ENCODE data around the gene GALNT15. TPM values are rescaled to one million over a fixed set of nuclear protein-coding genes. Genes with fewer than 3 reads are reported as not detected.

Gene GALNT15
- total RNA-seq, 1 donor from 2014 or later, result not detected

DNA sequence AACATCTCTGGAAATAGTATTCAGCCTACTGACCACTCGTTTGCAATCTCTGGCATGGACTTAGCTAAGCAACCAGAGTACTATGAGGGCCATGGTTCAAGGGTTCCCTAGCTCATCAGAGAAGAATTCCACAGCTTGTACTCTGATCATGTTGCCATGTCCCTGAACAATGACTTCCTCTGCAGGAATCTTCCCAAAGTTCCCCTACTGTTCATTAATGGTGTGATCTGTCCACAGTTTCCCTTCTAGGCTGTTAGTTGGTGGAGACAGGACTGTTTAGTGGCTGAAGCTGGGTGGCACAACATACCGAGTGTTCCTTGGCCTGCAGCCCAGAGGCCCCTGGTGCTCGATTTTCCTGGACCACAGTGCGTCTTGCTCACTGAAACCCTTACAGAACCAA, 44.4 kb upstream of the GALNT15 start:
- Mint-ChIP-seq H3K36me3 (no peaks in the 10 kb centered on the region), H3K4me3 (no peak overlapping the region), H3K9me3 (no peaks in the 10 kb centered on the region), H3K4me1 (peaks cover 12% of the 10 kb centered on the region), H3K27me3 (ENCODE audit: insufficient read depth, low read depth) (peaks cover 3% of the 10 kb centered on the region), H3K27ac (no peak overlapping the region)
- H3K9me3 ChIP-seq (ENCODE audit: low read depth), result no peaks in the 10 kb centered on the region
- no peaks in the 10 kb centered on the region for H3K79me2 ChIP-seq (ENCODE audit: low read depth)
- H2AFZ ChIP-seq (replicated peaks), result no peak overlapping the region
- H3K27ac ChIP-seq, result no peak overlapping the region
- H3K4me3 ChIP-seq, result no peak overlapping the region
- no peak for DNase-seq (ENCODE audit: low spot score)
- H4K20me1 ChIP-seq (ENCODE audit: low read depth), result no peaks in the 10 kb centered on the region
- no peak for TF ChIP-seq EZH2 (IDR thresholded peaks at IDR 0.05)
- TF ChIP-seq EZH2phosphoT487 (IDR thresholded peaks at IDR 0.05), result no peak
- TF ChIP-seq, protein P1, sequence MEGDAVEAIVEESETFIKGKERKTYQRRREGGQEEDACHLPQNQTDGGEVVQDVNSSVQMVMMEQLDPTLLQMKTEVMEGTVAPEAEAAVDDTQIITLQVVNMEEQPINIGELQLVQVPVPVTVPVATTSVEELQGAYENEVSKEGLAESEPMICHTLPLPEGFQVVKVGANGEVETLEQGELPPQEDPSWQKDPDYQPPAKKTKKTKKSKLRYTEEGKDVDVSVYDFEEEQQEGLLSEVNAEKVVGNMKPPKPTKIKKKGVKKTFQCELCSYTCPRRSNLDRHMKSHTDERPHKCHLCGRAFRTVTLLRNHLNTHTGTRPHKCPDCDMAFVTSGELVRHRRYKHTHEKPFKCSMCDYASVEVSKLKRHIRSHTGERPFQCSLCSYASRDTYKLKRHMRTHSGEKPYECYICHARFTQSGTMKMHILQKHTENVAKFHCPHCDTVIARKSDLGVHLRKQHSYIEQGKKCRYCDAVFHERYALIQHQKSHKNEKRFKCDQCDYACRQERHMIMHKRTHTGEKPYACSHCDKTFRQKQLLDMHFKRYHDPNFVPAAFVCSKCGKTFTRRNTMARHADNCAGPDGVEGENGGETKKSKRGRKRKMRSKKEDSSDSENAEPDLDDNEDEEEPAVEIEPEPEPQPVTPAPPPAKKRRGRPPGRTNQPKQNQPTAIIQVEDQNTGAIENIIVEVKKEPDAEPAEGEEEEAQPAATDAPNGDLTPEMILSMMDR (IDR thresholded peaks at IDR 0.05), result no peak
- no peaks in the 10 kb centered on the region for H3K36me3 ChIP-seq
- no peaks in the 10 kb centered on the region for H3K27me3 ChIP-seq
- no peak overlapping the region for H3K4me2 ChIP-seq
- H3F3A ChIP-seq (ENCODE audit: low read depth), result no peaks in the 10 kb centered on the region
- H3K9ac ChIP-seq, result no peak overlapping the region
- H3K4me1 ChIP-seq, result no peaks in the 10 kb centered on the region

GRCh38 chr3:16132190-16132589, 42.3 kb upstream of the GALNT15 start:
- Histone ChIP-seq H4K20me1 (ENCODE audit: low read depth) (no peaks in the 10 kb centered on the region), H3K4me3 (no peak overlapping the region), H3K9ac (no peak overlapping the region), H3K4me1 (no peaks in the 10 kb centered on the region), H3K79me2 (ENCODE audit: low read depth) (no peaks in the 10 kb centered on the region), H3K27ac (no peak overlapping the region), H3K36me3 (no peaks in the 10 kb centered on the region), H3F3A (ENCODE audit: low read depth) (no peaks in the 10 kb centered on the region), H3K4me2 (no peak overlapping the region), H2AFZ (replicated peaks) (peak overlapping the region; percentile 29), H3K9me3 (ENCODE audit: low read depth) (no peaks in the 10 kb centered on the region), H3K27me3 (no peaks in the 10 kb centered on the region)
- no peak overlapping the region for H3K27ac Mint-ChIP-seq
- peaks cover 12% of the 10 kb centered on the region for H3K4me1 Mint-ChIP-seq
- H3K36me3 Mint-ChIP-seq, result no peaks in the 10 kb centered on the region
- H3K4me3 Mint-ChIP-seq, result no peak overlapping the region
- H3K9me3 Mint-ChIP-seq, result peaks cover 2% of the 10 kb centered on the region
- no peaks in the 10 kb centered on the region for H3K27me3 Mint-ChIP-seq (ENCODE audit: insufficient read depth, low read depth)
- TF ChIP-seq EZH2 (IDR thresholded peaks at IDR 0.05) (no peak), EZH2phosphoT487 (IDR thresholded peaks at IDR 0.05) (no peak)
- TF ChIP-seq, protein P1 (IDR thresholded peaks at IDR 0.05), result no peak
- DNase-seq (ENCODE audit: low spot score), result peak; percentile 12

DNA sequence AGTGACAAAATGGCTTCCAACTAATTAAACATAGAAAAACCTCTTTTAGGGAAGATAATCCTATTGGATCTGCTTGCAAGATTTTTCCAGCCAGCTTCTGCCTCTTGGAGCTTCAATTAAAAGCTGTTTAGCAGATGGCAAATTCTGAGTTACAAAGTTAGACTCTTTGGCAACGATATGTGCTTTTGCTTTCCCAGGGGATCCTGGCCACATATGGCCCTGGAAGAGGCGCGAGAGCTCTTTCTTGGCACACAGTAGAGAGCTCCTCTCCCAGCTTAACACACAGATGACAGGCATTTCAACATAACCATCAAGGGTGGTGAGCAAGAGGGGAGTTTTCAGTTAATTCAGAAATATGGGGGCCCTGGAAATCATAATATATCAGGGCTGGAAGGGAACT, 41.6 kb upstream of the GALNT15 start:
- Histone ChIP-seq H3K79me2 (ENCODE audit: low read depth) (no peaks in the 10 kb centered on the region), H3K9me3 (ENCODE audit: low read depth) (no peaks in the 10 kb centered on the region), H4K20me1 (ENCODE audit: low read depth) (no peaks in the 10 kb centered on the region), H3K9ac (no peak overlapping the region), H3K4me1 (no peaks in the 10 kb centered on the region), H2AFZ (replicated peaks) (peak overlapping the region; percentile 29), H3K27me3 (no peaks in the 10 kb centered on the region), H3K4me2 (no peak overlapping the region), H3K27ac (no peak overlapping the region), H3K36me3 (no peaks in the 10 kb centered on the region), H3F3A (ENCODE audit: low read depth) (no peaks in the 10 kb centered on the region), H3K4me3 (no peak overlapping the region)
- no peaks in the 10 kb centered on the region for H3K27me3 Mint-ChIP-seq (ENCODE audit: insufficient read depth, low read depth)
- no peak overlapping the region for H3K27ac Mint-ChIP-seq
- H3K4me3 Mint-ChIP-seq, result no peak overlapping the region
- DNase-seq (ENCODE audit: low spot score), result no peak
- peaks cover 7% of the 10 kb centered on the region for H3K9me3 Mint-ChIP-seq
- H3K4me1 Mint-ChIP-seq, result peaks cover 12% of the 10 kb centered on the region
- TF ChIP-seq, protein P1 (IDR thresholded peaks at IDR 0.05), result no peak
- TF ChIP-seq EZH2phosphoT487 (IDR thresholded peaks at IDR 0.05) (no peak), EZH2 (IDR thresholded peaks at IDR 0.05) (no peak)
- no peaks in the 10 kb centered on the region for H3K36me3 Mint-ChIP-seq
